Measurements from ENCODE around the gene ERP44.
"Not testable (repeated sequence)": the region's sequence is repeated elsewhere in the genome, so short reads cannot be mapped to it uniquely, and the experiment has no call there.

The ERP44 gene

DNA sequence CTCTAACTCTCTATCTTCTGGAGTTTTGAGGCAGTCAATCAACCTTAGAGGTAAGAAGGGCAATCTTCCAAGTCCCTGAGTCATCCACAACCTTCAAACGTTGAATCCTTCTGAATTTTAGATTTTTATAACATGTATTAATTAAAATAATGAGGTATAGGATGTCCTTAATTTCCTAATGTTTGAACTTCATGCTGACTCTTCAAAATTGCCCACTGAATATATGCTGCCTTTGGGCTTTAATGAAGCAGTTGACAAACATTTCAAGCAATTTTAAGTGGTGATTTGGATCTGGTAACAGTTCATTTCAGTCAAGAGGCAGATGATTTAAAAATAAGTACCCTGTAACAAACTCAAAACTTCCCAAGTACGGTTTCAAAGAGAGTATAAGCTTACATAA is 26.0 kb downstream of the ERP44 start:
- no peak for DNase-seq (ENCODE audit: low spot score)
- TF ChIP-seq, protein P1, sequence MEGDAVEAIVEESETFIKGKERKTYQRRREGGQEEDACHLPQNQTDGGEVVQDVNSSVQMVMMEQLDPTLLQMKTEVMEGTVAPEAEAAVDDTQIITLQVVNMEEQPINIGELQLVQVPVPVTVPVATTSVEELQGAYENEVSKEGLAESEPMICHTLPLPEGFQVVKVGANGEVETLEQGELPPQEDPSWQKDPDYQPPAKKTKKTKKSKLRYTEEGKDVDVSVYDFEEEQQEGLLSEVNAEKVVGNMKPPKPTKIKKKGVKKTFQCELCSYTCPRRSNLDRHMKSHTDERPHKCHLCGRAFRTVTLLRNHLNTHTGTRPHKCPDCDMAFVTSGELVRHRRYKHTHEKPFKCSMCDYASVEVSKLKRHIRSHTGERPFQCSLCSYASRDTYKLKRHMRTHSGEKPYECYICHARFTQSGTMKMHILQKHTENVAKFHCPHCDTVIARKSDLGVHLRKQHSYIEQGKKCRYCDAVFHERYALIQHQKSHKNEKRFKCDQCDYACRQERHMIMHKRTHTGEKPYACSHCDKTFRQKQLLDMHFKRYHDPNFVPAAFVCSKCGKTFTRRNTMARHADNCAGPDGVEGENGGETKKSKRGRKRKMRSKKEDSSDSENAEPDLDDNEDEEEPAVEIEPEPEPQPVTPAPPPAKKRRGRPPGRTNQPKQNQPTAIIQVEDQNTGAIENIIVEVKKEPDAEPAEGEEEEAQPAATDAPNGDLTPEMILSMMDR (IDR thresholded peaks at IDR 0.05; ENCODE audit: extremely low read depth, missing control alignments), result no peak

DNA sequence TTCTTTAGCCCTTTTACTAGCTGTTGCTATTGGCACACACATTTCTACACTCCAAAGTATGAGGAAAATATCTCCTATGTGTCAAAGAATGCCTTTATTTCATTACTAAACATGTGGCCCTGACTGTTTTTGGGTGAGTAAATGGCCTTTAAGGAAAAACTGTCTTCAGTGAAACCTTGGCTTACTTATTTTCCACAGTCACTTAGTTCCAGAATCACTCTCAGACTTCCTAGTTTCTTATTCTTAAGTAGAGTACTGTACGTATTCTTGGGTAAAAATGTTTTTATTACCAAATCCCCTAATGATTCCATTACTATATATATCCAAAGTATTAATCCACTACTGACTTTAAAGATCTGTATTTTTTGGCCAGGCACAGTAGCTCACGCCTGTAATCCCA is 27.5 kb downstream of the ERP44 start:
- DNase-seq (ENCODE audit: low spot score), result no peak
- TF ChIP-seq, protein P1 (IDR thresholded peaks at IDR 0.05; ENCODE audit: extremely low read depth, missing control alignments), result no peak

DNA sequence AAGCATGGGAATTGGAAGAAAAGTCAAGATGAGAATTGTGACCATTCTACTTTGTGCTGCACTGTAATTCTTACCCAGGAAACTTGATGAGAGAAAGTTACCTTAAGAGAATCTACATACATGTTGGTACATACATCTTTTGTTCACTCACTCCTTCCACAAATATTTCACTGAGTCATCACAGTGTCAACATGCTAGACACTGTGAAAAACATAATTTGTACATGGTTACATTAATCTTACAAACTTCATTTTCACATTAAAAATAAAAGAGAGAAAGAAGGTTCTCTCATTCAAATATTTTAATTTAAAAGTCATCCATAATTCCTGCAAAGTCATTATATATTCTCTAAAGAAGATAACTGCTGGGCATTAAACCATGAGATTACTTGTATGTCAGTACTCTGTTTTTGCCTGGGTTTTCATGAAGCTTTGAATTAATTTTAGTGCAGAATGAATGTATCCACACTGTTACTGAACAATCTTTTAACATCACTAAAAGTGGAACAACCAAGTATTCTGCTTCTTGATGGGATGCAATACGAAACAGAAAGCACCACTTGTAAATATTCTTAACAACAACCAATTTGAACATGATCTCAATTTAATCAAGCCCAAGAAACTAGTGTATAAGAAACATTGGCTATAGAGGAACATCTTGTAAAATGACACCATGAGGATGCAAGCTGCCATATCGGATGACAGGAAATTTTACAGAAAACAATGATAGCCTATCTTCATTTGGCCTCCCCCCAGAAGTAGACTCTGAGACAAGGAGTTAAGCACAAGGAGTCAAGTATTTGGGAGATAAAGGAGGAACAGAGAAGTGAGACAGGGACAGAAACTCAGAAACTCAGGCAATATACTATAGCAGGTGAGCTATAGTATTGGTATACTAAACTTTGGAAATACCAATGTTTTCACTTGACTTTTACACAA is 28.4 kb downstream of the ERP44 start:
- no peak for DNase-seq (ENCODE audit: low spot score)
- TF ChIP-seq, protein P1 (IDR thresholded peaks at IDR 0.05; ENCODE audit: extremely low read depth, missing control alignments), result no peak

DNA sequence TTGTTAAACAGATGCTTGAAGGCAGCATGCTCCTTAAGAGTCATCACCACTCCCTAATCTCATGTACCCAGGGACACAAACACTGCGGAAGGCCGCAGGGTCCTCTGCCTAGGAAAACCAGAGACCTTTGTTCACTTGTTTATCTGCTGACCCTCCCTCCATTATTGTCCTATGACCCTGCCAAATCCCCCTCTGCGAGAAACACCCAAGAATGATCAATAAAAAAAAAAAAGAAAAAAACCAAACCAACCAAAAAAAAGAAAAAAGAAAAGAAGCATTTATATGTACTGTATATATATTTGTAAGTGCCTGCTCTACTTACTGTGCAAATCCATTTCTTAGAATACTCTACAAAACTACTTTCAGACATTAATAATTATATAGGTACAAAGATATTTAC is 29.7 kb downstream of the ERP44 start:
- DNase-seq (ENCODE audit: low spot score), result not testable (repeated sequence)

DNA sequence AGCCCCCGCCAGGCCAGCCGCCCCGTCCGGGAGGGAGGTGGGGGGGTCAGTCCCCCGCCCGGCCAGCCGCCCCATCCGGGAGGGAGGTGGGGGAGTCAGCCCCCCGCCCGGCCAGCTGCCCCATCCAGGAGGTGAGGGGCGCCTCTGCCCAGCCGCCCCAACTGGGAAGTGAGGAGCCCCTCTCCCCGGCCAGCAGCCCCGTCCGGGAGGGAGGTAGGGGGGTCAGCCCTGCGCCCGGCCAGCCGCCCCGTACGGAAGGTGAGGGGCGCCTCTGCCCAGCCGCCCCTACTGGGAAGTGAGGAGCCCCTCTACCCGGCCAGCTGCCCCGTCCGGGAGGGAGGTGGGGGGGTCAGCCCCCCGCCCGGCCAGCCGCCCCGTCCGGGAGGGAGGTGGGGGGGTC is 30.8 kb downstream of the ERP44 start:
- DNase-seq (ENCODE audit: low spot score), result not testable (repeated sequence)

DNA sequence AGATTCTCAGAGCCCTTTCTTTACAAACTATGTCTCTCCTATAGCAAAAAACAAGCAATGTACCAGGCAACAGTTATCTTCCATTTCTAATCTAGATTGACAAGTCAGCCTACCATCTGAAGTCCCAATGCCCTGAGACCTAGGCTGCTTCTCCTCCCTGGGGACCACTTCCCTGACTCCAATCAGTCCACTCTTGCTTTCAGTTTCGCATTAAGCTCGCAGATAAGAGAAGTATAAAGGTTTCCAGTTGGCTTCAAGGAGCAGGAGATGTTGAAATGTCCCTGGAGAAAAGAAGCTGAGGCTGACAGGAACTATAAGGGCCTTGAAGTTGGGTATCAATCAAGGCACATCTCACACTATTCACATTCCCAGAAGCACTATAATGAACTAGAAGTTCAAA is 32.3 kb downstream of the ERP44 start:
- TF ChIP-seq, protein P1 (IDR thresholded peaks at IDR 0.05; ENCODE audit: extremely low read depth, missing control alignments), result no peak
- peak; percentile 31 for DNase-seq (ENCODE audit: low spot score)

DNA sequence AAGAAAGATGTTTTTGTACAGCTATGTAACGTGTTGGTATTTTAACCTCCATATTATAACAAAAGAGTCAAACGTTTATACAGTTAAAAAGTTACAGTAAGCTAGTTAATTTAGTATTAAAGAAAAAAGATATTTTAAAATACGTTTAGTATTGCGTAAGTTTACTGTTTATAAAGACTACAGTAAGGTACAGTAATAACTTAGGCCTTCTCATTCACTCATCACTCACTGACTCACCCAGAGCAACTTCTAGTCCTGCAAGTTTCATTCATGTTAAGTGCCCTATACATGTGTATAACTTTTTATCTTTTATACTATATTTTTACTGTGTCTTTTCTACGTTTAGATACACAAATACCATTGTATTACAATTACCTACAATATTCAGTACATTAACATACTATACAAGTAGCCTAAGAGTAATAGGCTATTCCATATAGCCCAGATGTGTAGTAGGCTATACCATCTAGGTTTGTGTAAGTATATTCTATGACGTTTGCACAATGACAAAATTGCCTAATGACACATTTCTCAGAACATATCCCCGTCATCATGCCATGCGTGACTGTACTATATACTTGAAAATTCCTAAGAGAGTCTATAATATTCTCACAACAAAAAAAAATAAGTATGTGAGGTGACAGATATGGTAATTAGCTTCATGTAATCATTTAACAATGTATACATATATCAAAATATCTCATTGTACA is 33.8 kb downstream of the ERP44 start:
- no peak for DNase-seq (ENCODE audit: low spot score)
- TF ChIP-seq, protein P1 (IDR thresholded peaks at IDR 0.05; ENCODE audit: extremely low read depth, missing control alignments), result no peak

DNA sequence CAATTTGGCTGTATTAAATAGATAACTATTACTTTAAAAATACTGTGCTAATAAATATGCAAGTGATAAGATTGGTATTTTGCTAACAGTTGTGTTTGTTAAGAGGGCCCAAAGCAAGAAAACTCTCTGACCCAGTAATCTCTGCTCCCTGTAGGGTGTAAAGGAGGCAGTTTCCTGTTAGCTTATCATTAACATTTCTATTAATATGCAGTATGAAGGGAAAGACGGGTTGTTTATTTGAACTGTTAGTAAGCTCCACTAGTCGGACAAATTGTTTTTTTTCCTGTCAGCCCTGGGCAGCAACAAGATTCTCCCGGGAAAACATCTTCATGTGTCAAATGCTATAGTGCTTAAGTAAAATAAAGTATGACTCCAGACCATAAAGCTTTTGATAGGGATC is 35.6 kb downstream of the ERP44 start:
- TF ChIP-seq, protein P1 (IDR thresholded peaks at IDR 0.05; ENCODE audit: extremely low read depth, missing control alignments), result no peak
- peak; percentile 22 for DNase-seq (ENCODE audit: low spot score)

DNA sequence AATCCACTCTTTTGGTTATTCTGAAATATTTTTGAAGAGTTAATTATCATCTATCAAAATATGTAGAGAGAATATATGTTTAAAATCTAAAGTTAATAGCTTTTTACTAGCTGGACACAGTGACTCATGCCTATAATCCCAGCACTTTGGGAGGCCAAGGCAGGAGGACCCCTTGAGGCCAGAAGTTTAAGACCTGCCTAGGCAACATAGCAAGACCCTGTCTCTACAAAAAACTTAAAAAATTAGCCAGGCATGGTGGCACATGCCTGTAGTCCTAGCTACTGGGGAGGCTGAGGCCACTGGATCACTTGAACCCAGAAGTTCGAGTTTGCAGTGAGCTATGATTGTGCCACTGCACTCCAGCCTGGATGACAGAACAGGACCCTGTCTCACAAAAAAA is 36.1 kb downstream of the ERP44 start:
- DNase-seq (ENCODE audit: low spot score), result not testable (repeated sequence)

Measured in GM20000 (cell line).